Psoas muscle (tissue), 8 donors: Measurements from ENCODE around the gene KIRREL1. TPM values are rescaled to one million over a fixed set of nuclear protein-coding genes. Genes with fewer than 3 reads are reported as not detected.

Source experiments
- ATAC-seq, 4 donors: fragments of 200-7000 bp; cut with Tn5 transposase; one replicate each; pipeline ENCODE4 v1.9.1; 2020; ENCODE audit warnings: moderate library complexity in 3 of 4, mild to moderate bottlenecking in 2 of 4
- DNase-seq, 2 donors: peaks; one replicate each; pipeline ENCODE4 v3.0.0-alpha.2; 2020
- H3K27ac ChIP-seq: fragments of 200-600 bp; one replicate; pipeline ENCODE4 v1.8.0; 2022
- H3K27me3 ChIP-seq, 3 donors: fragments of 200-600 bp in 1 of 3; one replicate each; pipeline versions ENCODE4 v1.6.1 to v1.8.0; 2013 to 2022; ENCODE audit warnings: low read length in 2 of 3, mild to moderate bottlenecking in 2 of 3, moderate library complexity in 1 of 3; ENCODE audit not compliant: insufficient read depth in 3 of 3
- H3K36me3 ChIP-seq, 2 donors: fragments of 200-600 bp in 1 of 2; one replicate each; pipeline versions ENCODE4 v1.6.1 to v1.8.0; 2013 to 2022; ENCODE audit warnings: low read depth in 1 of 2, mild to moderate bottlenecking in 1 of 2, moderate library complexity in 1 of 2; ENCODE audit not compliant: insufficient read depth in 1 of 2
- H3K4me1 ChIP-seq: fragments of 200-600 bp; one replicate; pipeline ENCODE4 v1.8.0; 2022
- H3K4me3 ChIP-seq: fragments of 200-600 bp; one replicate; pipeline ENCODE4 v1.8.0; 2022; ENCODE audit warnings: mild to moderate bottlenecking
- H3K9me3 ChIP-seq: fragments of 200-600 bp; one replicate; pipeline ENCODE4 v1.8.0; 2022
- WGBS, 3 donors: extraction: QIAGEN DNeasy Blood & Tissue Kit; methylation state at CpG; one replicate each; pipeline versions ENCODE4 v1.1.6 to v1.1.7; 2013; 5-methylcytosine and 5-hydroxymethylcytosine counted together
- intact Hi-C, 2 donors: fragments of 100-400 bp; cut with DNase I; formaldehyde crosslinking; loops; one replicate each; pipeline versions ENCODE4 v1.11.0 to v1.14.2; 2022
- polyA plus RNA-seq, 3 donors: library from polyadenylated mRNA; stranded (reverse); fragments of 200-250 nt; gene quantifications; one replicate each; pipeline ENCODE4 v1.2.3, GENCODE V29; 2013
- total RNA-seq, 4 donors: library from RNA; stranded (reverse); fragmentation: NEBNext Ultra II Directional in 2 of 4; extraction: Animal tissue kit (Norgen Biotek cat#: 25700) in 2 of 4; gene quantifications; one replicate each; pipeline versions ENCODE4 v1.2.1 to v1.2.4, GENCODE V29; 2021 to 2023
- TF ChIP-seq, protein P1 (sequence below): fragments of 200-600 bp; IDR thresholded peaks from one replicate; pipeline ENCODE4 v1.8.0; 2022; ENCODE audit warnings: antibody characterized with exemption
- donor health status: healthy with polysubstance abuse.
- donor health status: DM: no; HTN: no; CAD: no; lungs with moderate emphysema.
- donor health status: Bipolar disorder and iron deficiency.
- donor health status: healthy.
- donor health status: DM: yes; HTN: yes; CAD: no.
- donor health status: DM: no; HTN: no; CAD: no.
- donor health status: DM: no; HTN: no; CAD: no.
- donor health status: DM: yes; HTN: yes; CAD: no.

The KIRREL1 gene
- total and polyA plus RNA-seq, 7 donors = 1.3 to 7.6 (median 4.3) TPM

DNA sequence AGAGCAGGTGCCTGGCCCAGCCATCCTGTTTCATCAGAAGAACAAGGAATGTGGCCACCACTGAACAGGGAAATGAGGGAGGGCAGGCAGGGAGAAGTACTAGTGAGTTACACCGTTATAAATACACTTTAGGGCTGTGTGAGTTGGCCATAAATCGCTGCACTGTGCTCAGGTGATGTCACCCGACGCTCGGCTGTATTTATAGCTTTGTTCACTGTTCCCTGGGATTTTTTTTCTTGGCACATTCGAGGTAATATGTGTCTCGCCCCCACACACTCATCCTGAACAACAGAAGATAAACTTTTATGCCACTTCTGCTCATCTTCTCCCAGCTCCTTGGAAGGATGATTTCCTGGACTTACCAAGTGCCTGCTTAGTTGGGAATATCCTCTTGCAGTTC lies 9.0 kb upstream of the KIRREL1 start:
- Histone ChIP-seq H3K36me3 (no peaks in the 10 kb centered on the region), H3K27me3 (peaks cover 0 to 10% (median 0%) of the 10 kb centered on the region in 3 donors), H3K9me3 (no peaks in the 10 kb centered on the region), H3K4me1 (no peaks in the 10 kb centered on the region), H3K4me3 (no peak overlapping the region), H3K27ac (no peak overlapping the region)
- ATAC-seq (no peak), DNase-seq (no peak)
- TF ChIP-seq, protein P1, sequence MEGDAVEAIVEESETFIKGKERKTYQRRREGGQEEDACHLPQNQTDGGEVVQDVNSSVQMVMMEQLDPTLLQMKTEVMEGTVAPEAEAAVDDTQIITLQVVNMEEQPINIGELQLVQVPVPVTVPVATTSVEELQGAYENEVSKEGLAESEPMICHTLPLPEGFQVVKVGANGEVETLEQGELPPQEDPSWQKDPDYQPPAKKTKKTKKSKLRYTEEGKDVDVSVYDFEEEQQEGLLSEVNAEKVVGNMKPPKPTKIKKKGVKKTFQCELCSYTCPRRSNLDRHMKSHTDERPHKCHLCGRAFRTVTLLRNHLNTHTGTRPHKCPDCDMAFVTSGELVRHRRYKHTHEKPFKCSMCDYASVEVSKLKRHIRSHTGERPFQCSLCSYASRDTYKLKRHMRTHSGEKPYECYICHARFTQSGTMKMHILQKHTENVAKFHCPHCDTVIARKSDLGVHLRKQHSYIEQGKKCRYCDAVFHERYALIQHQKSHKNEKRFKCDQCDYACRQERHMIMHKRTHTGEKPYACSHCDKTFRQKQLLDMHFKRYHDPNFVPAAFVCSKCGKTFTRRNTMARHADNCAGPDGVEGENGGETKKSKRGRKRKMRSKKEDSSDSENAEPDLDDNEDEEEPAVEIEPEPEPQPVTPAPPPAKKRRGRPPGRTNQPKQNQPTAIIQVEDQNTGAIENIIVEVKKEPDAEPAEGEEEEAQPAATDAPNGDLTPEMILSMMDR = no peak
- WGBS, 3 donors = 29 to 37% (median 34%) methylated on average over 7 of the region's 7 CpGs
- intact Hi-C loops = no loop called here

DNA sequence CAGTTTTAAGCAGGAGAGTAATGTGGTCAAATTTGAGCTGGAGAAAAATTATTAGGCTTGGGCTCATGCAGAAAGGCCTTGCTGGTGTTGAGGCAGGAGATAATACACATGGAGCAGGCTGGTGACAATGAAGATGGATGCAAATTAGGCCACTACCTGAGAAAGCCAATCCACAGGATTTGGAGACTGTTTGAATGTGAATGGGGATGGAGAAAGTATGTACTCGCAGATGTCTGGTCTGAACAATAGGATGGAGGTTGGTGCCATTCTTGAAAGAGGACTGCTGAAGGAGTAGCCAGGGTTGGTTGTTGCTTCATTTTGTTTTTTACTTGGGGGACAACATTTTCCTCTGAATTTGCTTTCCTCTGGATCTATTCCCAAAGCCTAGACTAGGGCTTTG lies 8.0 kb upstream of the KIRREL1 start:
- H3K9me3 ChIP-seq = no peaks in the 10 kb centered on the region
- DNase-seq = no peak
- H3K36me3 ChIP-seq = no peaks in the 10 kb centered on the region
- intact Hi-C loops = no loop called here
- no peak overlapping the region for H3K4me3 ChIP-seq
- ATAC-seq = no peak
- 92 to 100% (median 96%) methylated on average over 1 of the region's 1 CpG for WGBS, 3 donors
- no peaks in the 10 kb centered on the region for H3K4me1 ChIP-seq
- peaks cover 0 to 14% (median 0%) of the 10 kb centered on the region in 3 donors for H3K27me3 ChIP-seq
- no peak overlapping the region for H3K27ac ChIP-seq
- TF ChIP-seq, protein P1 = no peak

DNA sequence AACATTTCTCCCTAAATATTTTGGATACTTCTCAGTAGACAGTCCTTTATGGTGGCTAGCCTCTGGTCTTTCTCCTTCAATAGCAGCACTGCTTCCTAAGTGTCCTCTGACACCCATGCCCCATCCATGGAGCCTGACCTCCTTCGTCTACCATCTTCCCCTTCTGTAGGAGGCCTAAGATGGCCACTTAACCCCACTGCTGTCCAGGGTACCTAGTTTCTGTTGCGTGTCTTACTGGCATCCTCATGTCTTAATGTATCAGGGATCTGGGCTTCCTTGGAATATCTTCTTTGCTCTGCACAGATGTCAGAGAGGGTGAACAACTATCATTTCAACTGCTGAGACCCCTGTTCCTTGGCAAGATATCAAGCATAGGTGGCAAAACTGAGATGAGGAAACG lies 5.4 kb upstream of the KIRREL1 start:
- H3K27ac ChIP-seq = no peak overlapping the region
- H3K4me1 ChIP-seq = no peaks in the 10 kb centered on the region
- ATAC-seq (no peak), DNase-seq (no peak)
- no peaks in the 10 kb centered on the region for H3K9me3 ChIP-seq
- TF ChIP-seq, protein P1 = no peak
- WGBS, 3 donors = 74 to 80% (median 79%) methylated on average over 3 of the region's 3 CpGs
- H3K4me3 ChIP-seq = no peak overlapping the region
- intact Hi-C loops = loop anchor here in 1 of 2 donors (2.0 kb wide), 1 partner anchor 59 kb away; no protein-coding TSS in a partner anchor
- peaks cover 0 to 23% (median 3%) of the 10 kb centered on the region in 3 donors for H3K27me3 ChIP-seq
- H3K36me3 ChIP-seq = no peaks in the 10 kb centered on the region

DNA sequence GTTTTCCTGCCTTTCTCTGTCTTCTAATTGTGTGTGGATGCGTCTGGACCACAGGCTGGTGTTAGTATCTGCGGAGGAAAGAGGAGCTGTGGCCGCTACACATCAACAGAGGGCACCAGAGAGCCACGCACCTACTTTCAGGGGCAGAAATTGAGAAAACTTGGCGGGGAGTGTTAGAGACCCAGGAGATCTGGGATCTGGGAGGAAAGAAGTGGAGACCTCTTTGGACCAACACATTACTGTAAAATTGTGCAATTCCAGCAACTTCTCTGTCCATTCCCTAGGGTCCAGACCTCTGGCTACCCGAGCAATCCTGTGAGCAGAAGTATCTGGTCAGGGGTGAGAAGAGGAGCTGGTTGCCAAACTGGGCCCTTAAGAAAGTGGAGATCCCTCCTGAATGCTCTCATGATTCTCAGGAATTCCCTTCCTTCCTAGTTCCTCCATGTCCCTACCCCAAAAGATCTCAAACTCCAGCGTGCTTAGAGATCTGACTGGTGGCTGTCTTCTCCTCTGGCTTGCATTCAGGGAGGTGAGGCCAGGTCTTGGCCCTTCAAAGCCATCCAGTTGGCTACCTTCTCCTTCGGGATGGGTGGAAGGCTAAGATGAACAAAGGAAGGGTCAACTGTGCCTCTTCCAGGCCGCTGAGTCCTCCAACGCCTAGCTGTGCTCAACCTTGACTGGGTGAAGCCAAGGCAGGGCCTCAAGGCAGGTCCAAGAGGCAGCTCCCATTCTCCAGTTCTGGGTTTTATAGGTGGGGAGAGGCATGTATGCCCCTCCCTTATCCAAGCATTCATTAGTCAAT lies 1.2 kb upstream of the KIRREL1 start:
- H3K4me3 ChIP-seq = no peak overlapping the region
- TF ChIP-seq, protein P1 = peak; percentile 85
- peaks cover 0 to 42% (median 16%) of the 10 kb centered on the region in 3 donors for H3K27me3 ChIP-seq

More for the DNA sequence above, 1.2 kb upstream of the KIRREL1 start:
- Histone ChIP-seq H3K27ac (peak overlapping the region; percentile 53), H3K36me3 (no peaks in the 10 kb centered on the region), H3K4me1 (no peaks in the 10 kb centered on the region), H3K9me3 (no peaks in the 10 kb centered on the region)
- peak; percentile 65 to 82 for DNase-seq
- intact Hi-C loops = loop anchor here (2.0 to 5.0 kb wide), 3 partner anchors 15 to 133 kb away; no protein-coding TSS in a partner anchor
- WGBS, 3 donors = 38% methylated on average over 10 of the region's 10 CpGs
- peak; percentile 68 to 82 (median 77) for ATAC-seq
